K562 (cell line): ENCODE data around the gene KLHL29.
A peak's percentile ranks its signal among the peaks of the same experiment; 100 is the strongest.

Source experiments
- BRCA1 ChIP-seq, 2 experiments: fragments of 450-650 bp in 1 of 2; sonication (generic) in 1 of 2; formaldehyde crosslinking in 1 of 2; IDR thresholded peaks; 2 replicates each; pipeline versions ENCODE4 v1.5.0 to v1.6.1; 2017 to 2020; ENCODE audit warnings: mild to moderate bottlenecking in 1 of 2, missing genetic modification reagents in 1 of 2
- BRD4 ChIP-seq: fragments of 200-600 bp; sonication (generic); IDR thresholded peaks from 2 replicates; pipeline ENCODE4 v1.6.1; 2017; ENCODE audit warnings: inconsistent platforms
- CC2D1A ChIP-seq: fragments of 450-650 bp; IDR thresholded peaks from 2 replicates; pipeline ENCODE4 v1.6.1; 2017; ENCODE audit warnings: mild to moderate bottlenecking
- CEBPB ChIP-seq: fragments of 450-650 bp; IDR thresholded peaks from 2 replicates; pipeline ENCODE4 v1.6.1; 2016; ENCODE audit warnings: missing genetic modification characterization, missing compliant biosample characterization
- FOS ChIP-seq: IDR thresholded peaks from 3 replicates; pipeline ENCODE4 v1.6.1; 2011; ENCODE audit not compliant: insufficient read length; ENCODE audit errors: extremely low read depth
- ZBED1 ChIP-seq: IDR thresholded peaks from 2 replicates; pipeline ENCODE4 v1.6.1; 2014
- ZNF121 ChIP-seq: sonication (generic); formaldehyde crosslinking; conservative IDR thresholded peaks from 2 replicates; pipeline ENCODE4 v1.8.0; 2022; ENCODE audit warnings: missing genetic modification reagents
- TF ChIP-seq, protein P1 (sequence below), 2 experiments: fragments of 450-650 bp; formaldehyde crosslinking in 1 of 2; IDR thresholded peaks; 2 replicates each; pipeline versions ENCODE4 v1.4.0 to v1.6.1; 2014 to 2020; ENCODE audit warnings: mild to moderate bottlenecking in 2 of 2, borderline replicate concordance in 1 of 2, low read depth in 1 of 2
- TF ChIP-seq, protein P2 (sequence below), 3 experiments: IDR thresholded peaks in 2 of 3; conservative IDR thresholded peaks in 1 of 3; 2 replicates each; pipeline ENCODE4 v1.5.1; 2011 to 2012; ENCODE audit warnings: low read length in 3 of 3, mild to moderate bottlenecking in 3 of 3, control low read depth in 2 of 3, improper control_type of control experiment in 1 of 3, inconsistent platforms in 1 of 3, low read depth in 1 of 3, mixed read lengths in 1 of 3, moderate library complexity in 1 of 3; ENCODE audit not compliant: insufficient read depth in 2 of 3
- TF ChIP-seq, protein P3 (sequence below): sonication (generic); formaldehyde crosslinking; IDR thresholded peaks from 2 replicates; pipeline ENCODE4 v1.9.0; 2022; ENCODE audit warnings: mild to moderate bottlenecking, missing genetic modification reagents
- TF ChIP-seq, protein P4 (sequence below): IDR thresholded peaks from 2 replicates; pipeline ENCODE4 v1.6.1; 2011; ENCODE audit warnings: borderline replicate concordance, low read depth, mild to moderate bottlenecking, moderate library complexity, low read length; ENCODE audit not compliant: insufficient read depth, poor library complexity, severe bottlenecking
- TF ChIP-seq, protein P5 (sequence below): fragments of 150-350 bp; conservative IDR thresholded peaks from 2 replicates; pipeline ENCODE4 v1.6.1; 2014; ENCODE audit warnings: low read length
- TF ChIP-seq, protein P6 (sequence below): fragments of 250-450 bp; sonication (Bioruptor Pico); IDR thresholded peaks from 2 replicates; pipeline ENCODE4 v1.4.0; 2020; ENCODE audit warnings: borderline replicate concordance
- TF ChIP-seq, protein P7 (sequence below): fragments of 250-450 bp; sonication (Bioruptor Pico); IDR thresholded peaks from 2 replicates; pipeline ENCODE4 v1.8.0; 2021; ENCODE audit warnings: moderate library complexity, mild to moderate bottlenecking, inconsistent platforms

DNA sequence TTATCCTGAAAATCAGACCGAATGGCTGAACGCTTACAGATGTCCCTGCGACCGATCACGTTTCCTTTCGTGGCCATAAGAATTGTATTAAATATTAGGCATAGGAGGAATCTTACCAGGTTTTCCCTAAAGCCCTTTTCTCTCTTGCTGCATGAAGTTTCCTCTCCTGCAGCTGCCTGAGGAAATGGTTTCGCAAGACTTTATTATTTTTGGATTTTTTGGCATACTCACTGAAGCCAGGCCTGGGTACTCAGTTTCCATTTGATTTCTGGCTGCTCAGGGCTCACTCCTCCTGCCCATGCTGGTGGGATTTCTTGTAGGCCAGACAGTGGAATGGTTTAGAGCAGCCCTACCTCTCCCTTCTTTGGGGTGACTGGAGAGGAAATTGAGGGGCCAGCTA is 114.0 kb downstream of the KLHL29 start:
- TF ChIP-seq BRCA1 (IDR thresholded peaks at IDR 0.05) (no peak), BRCA1 (CRISPR knock-in tag; IDR thresholded peaks at IDR 0.05) (no peak), CEBPB (tag) (0 out of 2 replicates have a peak, but pooled peaks have one; percentile 15), FOS (no peak), BRD4 (no peak), ZNF121 (CRISPR knock-in tag) (no peak), CC2D1A (no peak), ZBED1 (no peak)
- TF ChIP-seq, protein P1, sequence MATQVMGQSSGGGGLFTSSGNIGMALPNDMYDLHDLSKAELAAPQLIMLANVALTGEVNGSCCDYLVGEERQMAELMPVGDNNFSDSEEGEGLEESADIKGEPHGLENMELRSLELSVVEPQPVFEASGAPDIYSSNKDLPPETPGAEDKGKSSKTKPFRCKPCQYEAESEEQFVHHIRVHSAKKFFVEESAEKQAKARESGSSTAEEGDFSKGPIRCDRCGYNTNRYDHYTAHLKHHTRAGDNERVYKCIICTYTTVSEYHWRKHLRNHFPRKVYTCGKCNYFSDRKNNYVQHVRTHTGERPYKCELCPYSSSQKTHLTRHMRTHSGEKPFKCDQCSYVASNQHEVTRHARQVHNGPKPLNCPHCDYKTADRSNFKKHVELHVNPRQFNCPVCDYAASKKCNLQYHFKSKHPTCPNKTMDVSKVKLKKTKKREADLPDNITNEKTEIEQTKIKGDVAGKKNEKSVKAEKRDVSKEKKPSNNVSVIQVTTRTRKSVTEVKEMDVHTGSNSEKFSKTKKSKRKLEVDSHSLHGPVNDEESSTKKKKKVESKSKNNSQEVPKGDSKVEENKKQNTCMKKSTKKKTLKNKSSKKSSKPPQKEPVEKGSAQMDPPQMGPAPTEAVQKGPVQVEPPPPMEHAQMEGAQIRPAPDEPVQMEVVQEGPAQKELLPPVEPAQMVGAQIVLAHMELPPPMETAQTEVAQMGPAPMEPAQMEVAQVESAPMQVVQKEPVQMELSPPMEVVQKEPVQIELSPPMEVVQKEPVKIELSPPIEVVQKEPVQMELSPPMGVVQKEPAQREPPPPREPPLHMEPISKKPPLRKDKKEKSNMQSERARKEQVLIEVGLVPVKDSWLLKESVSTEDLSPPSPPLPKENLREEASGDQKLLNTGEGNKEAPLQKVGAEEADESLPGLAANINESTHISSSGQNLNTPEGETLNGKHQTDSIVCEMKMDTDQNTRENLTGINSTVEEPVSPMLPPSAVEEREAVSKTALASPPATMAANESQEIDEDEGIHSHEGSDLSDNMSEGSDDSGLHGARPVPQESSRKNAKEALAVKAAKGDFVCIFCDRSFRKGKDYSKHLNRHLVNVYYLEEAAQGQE (IDR thresholded peaks at IDR 0.05; ENCODE audit: borderline replicate concordance), result no peak
- TF ChIP-seq, protein P1 (CRISPR knock-in tag; IDR thresholded peaks at IDR 0.05; ENCODE audit: low read depth), result no peak
- TF ChIP-seq, protein P2, sequence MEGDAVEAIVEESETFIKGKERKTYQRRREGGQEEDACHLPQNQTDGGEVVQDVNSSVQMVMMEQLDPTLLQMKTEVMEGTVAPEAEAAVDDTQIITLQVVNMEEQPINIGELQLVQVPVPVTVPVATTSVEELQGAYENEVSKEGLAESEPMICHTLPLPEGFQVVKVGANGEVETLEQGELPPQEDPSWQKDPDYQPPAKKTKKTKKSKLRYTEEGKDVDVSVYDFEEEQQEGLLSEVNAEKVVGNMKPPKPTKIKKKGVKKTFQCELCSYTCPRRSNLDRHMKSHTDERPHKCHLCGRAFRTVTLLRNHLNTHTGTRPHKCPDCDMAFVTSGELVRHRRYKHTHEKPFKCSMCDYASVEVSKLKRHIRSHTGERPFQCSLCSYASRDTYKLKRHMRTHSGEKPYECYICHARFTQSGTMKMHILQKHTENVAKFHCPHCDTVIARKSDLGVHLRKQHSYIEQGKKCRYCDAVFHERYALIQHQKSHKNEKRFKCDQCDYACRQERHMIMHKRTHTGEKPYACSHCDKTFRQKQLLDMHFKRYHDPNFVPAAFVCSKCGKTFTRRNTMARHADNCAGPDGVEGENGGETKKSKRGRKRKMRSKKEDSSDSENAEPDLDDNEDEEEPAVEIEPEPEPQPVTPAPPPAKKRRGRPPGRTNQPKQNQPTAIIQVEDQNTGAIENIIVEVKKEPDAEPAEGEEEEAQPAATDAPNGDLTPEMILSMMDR (IDR thresholded peaks at IDR 0.05 in 2 of 3, conservative IDR thresholded peaks at IDR 0.05 in 1 of 3; ENCODE audit: insufficient read depth in 2 of 3, low read depth in 1 of 3, low read length in 3 of 3), result no peak
- TF ChIP-seq, protein P3, sequence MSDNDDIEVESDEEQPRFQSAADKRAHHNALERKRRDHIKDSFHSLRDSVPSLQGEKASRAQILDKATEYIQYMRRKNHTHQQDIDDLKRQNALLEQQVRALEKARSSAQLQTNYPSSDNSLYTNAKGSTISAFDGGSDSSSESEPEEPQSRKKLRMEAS (CRISPR knock-in tag), result no peak
- TF ChIP-seq, protein P4, sequence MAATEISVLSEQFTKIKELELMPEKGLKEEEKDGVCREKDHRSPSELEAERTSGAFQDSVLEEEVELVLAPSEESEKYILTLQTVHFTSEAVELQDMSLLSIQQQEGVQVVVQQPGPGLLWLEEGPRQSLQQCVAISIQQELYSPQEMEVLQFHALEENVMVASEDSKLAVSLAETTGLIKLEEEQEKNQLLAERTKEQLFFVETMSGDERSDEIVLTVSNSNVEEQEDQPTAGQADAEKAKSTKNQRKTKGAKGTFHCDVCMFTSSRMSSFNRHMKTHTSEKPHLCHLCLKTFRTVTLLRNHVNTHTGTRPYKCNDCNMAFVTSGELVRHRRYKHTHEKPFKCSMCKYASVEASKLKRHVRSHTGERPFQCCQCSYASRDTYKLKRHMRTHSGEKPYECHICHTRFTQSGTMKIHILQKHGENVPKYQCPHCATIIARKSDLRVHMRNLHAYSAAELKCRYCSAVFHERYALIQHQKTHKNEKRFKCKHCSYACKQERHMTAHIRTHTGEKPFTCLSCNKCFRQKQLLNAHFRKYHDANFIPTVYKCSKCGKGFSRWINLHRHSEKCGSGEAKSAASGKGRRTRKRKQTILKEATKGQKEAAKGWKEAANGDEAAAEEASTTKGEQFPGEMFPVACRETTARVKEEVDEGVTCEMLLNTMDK, result no peak
- TF ChIP-seq, protein P5, sequence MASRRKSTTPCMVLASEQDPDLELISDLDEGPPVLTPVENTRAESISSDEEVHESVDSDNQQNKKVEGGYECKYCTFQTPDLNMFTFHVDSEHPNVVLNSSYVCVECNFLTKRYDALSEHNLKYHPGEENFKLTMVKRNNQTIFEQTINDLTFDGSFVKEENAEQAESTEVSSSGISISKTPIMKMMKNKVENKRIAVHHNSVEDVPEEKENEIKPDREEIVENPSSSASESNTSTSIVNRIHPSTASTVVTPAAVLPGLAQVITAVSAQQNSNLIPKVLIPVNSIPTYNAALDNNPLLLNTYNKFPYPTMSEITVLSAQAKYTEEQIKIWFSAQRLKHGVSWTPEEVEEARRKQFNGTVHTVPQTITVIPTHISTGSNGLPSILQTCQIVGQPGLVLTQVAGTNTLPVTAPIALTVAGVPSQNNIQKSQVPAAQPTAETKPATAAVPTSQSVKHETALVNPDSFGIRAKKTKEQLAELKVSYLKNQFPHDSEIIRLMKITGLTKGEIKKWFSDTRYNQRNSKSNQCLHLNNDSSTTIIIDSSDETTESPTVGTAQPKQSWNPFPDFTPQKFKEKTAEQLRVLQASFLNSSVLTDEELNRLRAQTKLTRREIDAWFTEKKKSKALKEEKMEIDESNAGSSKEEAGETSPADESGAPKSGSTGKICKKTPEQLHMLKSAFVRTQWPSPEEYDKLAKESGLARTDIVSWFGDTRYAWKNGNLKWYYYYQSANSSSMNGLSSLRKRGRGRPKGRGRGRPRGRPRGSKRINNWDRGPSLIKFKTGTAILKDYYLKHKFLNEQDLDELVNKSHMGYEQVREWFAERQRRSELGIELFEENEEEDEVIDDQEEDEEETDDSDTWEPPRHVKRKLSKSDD, result no peak
- TF ChIP-seq, protein P6, sequence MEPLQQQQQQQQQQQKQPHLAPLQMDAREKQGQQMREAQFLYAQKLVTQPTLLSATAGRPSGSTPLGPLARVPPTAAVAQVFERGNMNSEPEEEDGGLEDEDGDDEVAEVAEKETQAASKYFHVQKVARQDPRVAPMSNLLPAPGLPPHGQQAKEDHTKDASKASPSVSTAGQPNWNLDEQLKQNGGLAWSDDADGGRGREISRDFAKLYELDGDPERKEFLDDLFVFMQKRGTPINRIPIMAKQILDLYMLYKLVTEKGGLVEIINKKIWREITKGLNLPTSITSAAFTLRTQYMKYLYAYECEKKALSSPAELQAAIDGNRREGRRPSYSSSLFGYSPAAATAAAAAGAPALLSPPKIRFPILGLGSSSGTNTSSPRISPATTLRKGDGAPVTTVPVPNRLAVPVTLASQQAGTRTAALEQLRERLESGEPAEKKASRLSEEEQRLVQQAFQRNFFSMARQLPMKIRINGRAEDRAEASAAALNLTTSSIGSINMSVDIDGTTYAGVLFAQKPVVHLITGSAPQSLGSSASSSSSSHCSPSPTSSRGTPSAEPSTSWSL (CRISPR knock-in tag), result no peak
- TF ChIP-seq, protein P7, sequence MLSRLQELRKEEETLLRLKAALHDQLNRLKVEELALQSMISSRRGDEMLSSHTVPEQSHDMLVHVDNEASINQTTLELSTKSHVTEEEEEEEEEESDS (CRISPR knock-in tag), result no peak
